HL-60 (cell line): ENCODE measurements around the gene LAMP1.
"Not testable (repeated sequence)": the region's sequence is repeated elsewhere in the genome, so short reads cannot be mapped to it uniquely, and the experiment has no call there.

ENCODE experiments used
- DNase-seq, 2 experiments: peaks; one replicate each; pipeline ENCODE4 v3.0.0-alpha.2; 2010 to 2020; ENCODE audit warnings: low read depth in 1 of 2, low spot score in 1 of 2
- H3K27ac ChIP-seq: fragments of 250-450 bp; sonication (Bioruptor Pico); replicated peaks from 2 replicates; pipeline ENCODE4 v1.5.1; 2020; ENCODE audit warnings: mild to moderate bottlenecking, moderate library complexity
- H3K27me3 ChIP-seq: fragments of 250-450 bp; sonication (Bioruptor Pico); 2 replicates; pipeline ENCODE4 v1.5.1; 2021; ENCODE audit warnings: mild to moderate bottlenecking, moderate library complexity; ENCODE audit not compliant: insufficient read depth, poor library complexity, severe bottlenecking
- H3K4me3 ChIP-seq: replicated peaks from 2 replicates; pipeline ENCODE4 v1.5.1; 2011; ENCODE audit warnings: mild to moderate bottlenecking, control low read depth, low read length; ENCODE audit not compliant: insufficient read depth
- GABPA ChIP-seq: IDR thresholded peaks from 2 replicates; pipeline ENCODE4 v1.6.1; 2012; ENCODE audit warnings: low read depth
- POLR2AphosphoS5 ChIP-seq: IDR thresholded peaks from 2 replicates; pipeline ENCODE4 v1.6.1; 2012; ENCODE audit warnings: low read depth
- SPI1 ChIP-seq: IDR thresholded peaks from 2 replicates; pipeline ENCODE4 v1.6.1; 2012; ENCODE audit warnings: low read depth, mild to moderate bottlenecking, borderline replicate concordance
- long read RNA-seq: library from polyadenylated mRNA; unstranded; transcript quantifications from one replicate; pipeline ENCODE4 v2.0.0, GENCODE V29; 2020
- TF ChIP-seq, protein P1 (sequence below): IDR thresholded peaks from one replicate; pipeline ENCODE4 v1.5.1; 2011; ENCODE audit warnings: low read length, control low read depth, inconsistent platforms; ENCODE audit not compliant: insufficient read depth
- TF ChIP-seq, protein P2 (sequence below): IDR thresholded peaks from 2 replicates; pipeline ENCODE4 v1.6.1; 2012; ENCODE audit warnings: low read depth; ENCODE audit not compliant: insufficient replicate concordance

LAMP1 gene
- long read RNA-seq, transcript LAMP1-201 (9 exons, 2,699 nt) = major isoform, 16 of 26 reads
- long read RNA-seq, partial matches to known transcripts = 4 of 26 reads
- long read RNA-seq, other reads (novel, unspliced or antisense) = 6 of 26 reads

DNA sequence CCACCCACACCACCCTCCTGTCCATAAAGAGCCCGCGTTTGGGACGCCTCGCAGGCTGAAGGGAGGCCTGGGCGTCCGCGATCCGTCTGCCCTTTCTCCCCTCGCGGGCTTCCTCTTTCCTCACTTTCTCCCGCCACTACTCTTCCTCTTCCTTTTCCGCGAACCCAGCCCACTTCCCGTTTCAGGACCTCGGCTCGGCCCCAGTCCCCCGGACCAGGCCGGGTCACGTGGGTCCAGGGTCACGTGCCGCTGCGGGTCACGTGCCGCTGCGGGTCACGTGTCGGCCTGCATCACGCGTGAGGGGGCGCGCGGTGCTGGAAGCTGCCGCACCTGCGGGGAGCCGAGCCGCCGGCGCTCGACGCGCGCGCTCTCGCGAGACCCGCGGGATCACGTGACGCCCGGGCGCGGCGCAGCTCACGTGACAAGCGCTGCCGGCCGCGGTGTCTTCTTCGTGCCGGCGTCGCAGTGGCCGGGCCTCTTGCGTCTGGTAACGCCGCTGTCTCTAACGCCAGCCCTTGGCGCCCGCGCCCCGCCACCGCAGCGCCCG lies at the start of gene LAMP1:
Gene LAMP1, plus strand, starts transcription at position 417 of the 547 bp plus-strand sequence. CDS start 196 bp downstream, outside the sequence.
- H3K27me3 ChIP-seq = no peaks in the 10 kb centered on the region
- peak; percentile 100 for DNase-seq
- TF ChIP-seq POLR2AphosphoS5 (peak; percentile 87), GABPA (peak; percentile 57), SPI1 (peak; percentile 100)
- TF ChIP-seq, protein P1, sequence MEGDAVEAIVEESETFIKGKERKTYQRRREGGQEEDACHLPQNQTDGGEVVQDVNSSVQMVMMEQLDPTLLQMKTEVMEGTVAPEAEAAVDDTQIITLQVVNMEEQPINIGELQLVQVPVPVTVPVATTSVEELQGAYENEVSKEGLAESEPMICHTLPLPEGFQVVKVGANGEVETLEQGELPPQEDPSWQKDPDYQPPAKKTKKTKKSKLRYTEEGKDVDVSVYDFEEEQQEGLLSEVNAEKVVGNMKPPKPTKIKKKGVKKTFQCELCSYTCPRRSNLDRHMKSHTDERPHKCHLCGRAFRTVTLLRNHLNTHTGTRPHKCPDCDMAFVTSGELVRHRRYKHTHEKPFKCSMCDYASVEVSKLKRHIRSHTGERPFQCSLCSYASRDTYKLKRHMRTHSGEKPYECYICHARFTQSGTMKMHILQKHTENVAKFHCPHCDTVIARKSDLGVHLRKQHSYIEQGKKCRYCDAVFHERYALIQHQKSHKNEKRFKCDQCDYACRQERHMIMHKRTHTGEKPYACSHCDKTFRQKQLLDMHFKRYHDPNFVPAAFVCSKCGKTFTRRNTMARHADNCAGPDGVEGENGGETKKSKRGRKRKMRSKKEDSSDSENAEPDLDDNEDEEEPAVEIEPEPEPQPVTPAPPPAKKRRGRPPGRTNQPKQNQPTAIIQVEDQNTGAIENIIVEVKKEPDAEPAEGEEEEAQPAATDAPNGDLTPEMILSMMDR = no peak
- TF ChIP-seq, protein P2, sequence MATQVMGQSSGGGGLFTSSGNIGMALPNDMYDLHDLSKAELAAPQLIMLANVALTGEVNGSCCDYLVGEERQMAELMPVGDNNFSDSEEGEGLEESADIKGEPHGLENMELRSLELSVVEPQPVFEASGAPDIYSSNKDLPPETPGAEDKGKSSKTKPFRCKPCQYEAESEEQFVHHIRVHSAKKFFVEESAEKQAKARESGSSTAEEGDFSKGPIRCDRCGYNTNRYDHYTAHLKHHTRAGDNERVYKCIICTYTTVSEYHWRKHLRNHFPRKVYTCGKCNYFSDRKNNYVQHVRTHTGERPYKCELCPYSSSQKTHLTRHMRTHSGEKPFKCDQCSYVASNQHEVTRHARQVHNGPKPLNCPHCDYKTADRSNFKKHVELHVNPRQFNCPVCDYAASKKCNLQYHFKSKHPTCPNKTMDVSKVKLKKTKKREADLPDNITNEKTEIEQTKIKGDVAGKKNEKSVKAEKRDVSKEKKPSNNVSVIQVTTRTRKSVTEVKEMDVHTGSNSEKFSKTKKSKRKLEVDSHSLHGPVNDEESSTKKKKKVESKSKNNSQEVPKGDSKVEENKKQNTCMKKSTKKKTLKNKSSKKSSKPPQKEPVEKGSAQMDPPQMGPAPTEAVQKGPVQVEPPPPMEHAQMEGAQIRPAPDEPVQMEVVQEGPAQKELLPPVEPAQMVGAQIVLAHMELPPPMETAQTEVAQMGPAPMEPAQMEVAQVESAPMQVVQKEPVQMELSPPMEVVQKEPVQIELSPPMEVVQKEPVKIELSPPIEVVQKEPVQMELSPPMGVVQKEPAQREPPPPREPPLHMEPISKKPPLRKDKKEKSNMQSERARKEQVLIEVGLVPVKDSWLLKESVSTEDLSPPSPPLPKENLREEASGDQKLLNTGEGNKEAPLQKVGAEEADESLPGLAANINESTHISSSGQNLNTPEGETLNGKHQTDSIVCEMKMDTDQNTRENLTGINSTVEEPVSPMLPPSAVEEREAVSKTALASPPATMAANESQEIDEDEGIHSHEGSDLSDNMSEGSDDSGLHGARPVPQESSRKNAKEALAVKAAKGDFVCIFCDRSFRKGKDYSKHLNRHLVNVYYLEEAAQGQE = peak; percentile 74
- peak within 1 kb of the TSS; percentile 90 for H3K27ac ChIP-seq
- H3K4me3 ChIP-seq = peak within 1 kb of the TSS; percentile 92

- TF ChIP-seq GABPA (no peak), SPI1 (no peak), POLR2AphosphoS5 (no peak)
- TF ChIP-seq, protein P2 = no peak
- TF ChIP-seq, protein P1 = no peak
- no peak for DNase-seq
- no peak overlapping the region for H3K27ac ChIP-seq
- H3K27me3 ChIP-seq = no peaks in the 10 kb centered on the region
- no peak overlapping the region for H3K4me3 ChIP-seq
Measured at GRCh38 chr13:113252516-113253095, 44.4 kb upstream of the LAMP1 start.

DNA sequence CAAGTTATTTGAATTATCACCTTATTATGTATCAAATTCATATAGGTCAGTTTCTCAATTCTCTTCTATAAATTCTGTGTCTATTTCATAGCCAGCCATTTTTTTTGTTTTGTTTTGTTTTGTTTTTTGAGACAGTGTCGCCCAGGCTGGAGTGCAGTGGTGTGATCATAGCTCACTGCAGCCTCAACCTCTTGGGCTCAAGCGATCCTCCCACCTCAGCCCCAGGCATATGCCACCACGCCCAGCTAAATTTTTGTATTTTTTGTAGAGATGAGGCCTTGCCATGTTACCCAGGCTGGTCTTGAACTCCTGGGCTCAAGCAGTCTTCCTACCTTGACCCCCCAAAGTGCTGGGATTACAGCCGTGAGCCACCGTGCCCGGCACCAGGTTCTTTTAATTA lies 39.1 kb upstream of the LAMP1 start:
- H3K27me3 ChIP-seq, H3K4me3 ChIP-seq, H3K27ac ChIP-seq, DNase-seq: not testable (repeated sequence)

- TF ChIP-seq SPI1 (peak; percentile 24; the same call in 1 of the 2 replicates), GABPA (no peak)
Measured at GRCh38 chr13:113258321-113259054, 38.6 kb upstream of the LAMP1 start.

More at GRCh38 chr13:113258321-113259054, 38.6 kb upstream of the LAMP1 start:
- peak in 1 of 2 experiments; percentile 41 for DNase-seq
- Histone ChIP-seq H3K27me3 (no peaks in the 10 kb centered on the region), H3K4me3 (no peak overlapping the region), H3K27ac (no peak overlapping the region)
